GM12878 (cell line): ENCODE measurements around the gene IER3. TPM values are rescaled to one million over a fixed set of nuclear protein-coding genes. Genes with fewer than 3 reads are reported as not detected.
A peak's percentile ranks its signal among the peaks of the same experiment; 100 is the strongest.

Experiments used
- BCL11A ChIP-seq: IDR thresholded peaks from 2 replicates; pipeline ENCODE4 v1.6.1; 2011; ENCODE audit warnings: low read depth, low read length
- CEBPB ChIP-seq, 2 experiments: fragments of 150-350 bp in 1 of 2; IDR thresholded peaks; 2 replicates each; pipeline ENCODE4 v1.6.1; 2012 to 2014; ENCODE audit warnings: low read depth in 2 of 2, low read length in 2 of 2, borderline replicate concordance in 1 of 2, inconsistent platforms in 1 of 2
- CREM ChIP-seq: IDR thresholded peaks from 2 replicates; pipeline ENCODE4 v1.6.1; 2014; ENCODE audit warnings: antibody characterized with exemption, low read depth
- GABPA ChIP-seq: IDR thresholded peaks from 2 replicates; pipeline ENCODE4 v1.6.1; 2014; ENCODE audit warnings: antibody characterized with exemption, low read depth, mild to moderate bottlenecking, inconsistent platforms
- GATAD2B ChIP-seq: fragments of 450-650 bp; conservative IDR thresholded peaks from 2 replicates; pipeline ENCODE4 v1.6.1; 2017; ENCODE audit warnings: low read depth, mild to moderate bottlenecking, moderate library complexity
- IRF5 ChIP-seq: fragments of 450-650 bp; IDR thresholded peaks from 2 replicates; pipeline ENCODE4 v1.6.1; 2017; ENCODE audit warnings: borderline replicate concordance
- JUNB ChIP-seq: IDR thresholded peaks from 2 replicates; pipeline ENCODE4 v1.6.1; 2016; ENCODE audit warnings: antibody characterized with exemption, mild to moderate bottlenecking
- JUND ChIP-seq: IDR thresholded peaks from 2 replicates; pipeline ENCODE4 v1.6.1; 2012; ENCODE audit warnings: low read depth, mild to moderate bottlenecking, low read length, improper control_type of control experiment, moderate library complexity
- KAT2A ChIP-seq: conservative IDR thresholded peaks from 2 replicates; pipeline ENCODE4 v1.6.1; 2011; ENCODE audit warnings: low read depth, low read length; ENCODE audit not compliant: control insufficient read depth
- KLF5 ChIP-seq: fragments of 450-650 bp; IDR thresholded peaks from 2 replicates; pipeline ENCODE4 v1.6.1; 2014; ENCODE audit warnings: mild to moderate bottlenecking; ENCODE audit not compliant: partially characterized antibody
- MYC ChIP-seq: IDR thresholded peaks from 2 replicates; pipeline ENCODE4 v1.6.1; 2011; ENCODE audit warnings: mild to moderate bottlenecking, low read length, moderate library complexity, inconsistent platforms; ENCODE audit not compliant: insufficient read depth, insufficient replicate concordance, insufficient read length, severe bottlenecking
- NBN ChIP-seq: fragments of 450-650 bp; IDR thresholded peaks from 2 replicates; pipeline ENCODE4 v1.6.1; 2016
- POLR2AphosphoS2 ChIP-seq: IDR thresholded peaks from 2 replicates; pipeline ENCODE4 v1.6.1; 2011; ENCODE audit warnings: low read depth, mild to moderate bottlenecking, low read length, improper control_type of control experiment, moderate library complexity
- SP1 ChIP-seq: IDR thresholded peaks from one replicate; pipeline ENCODE4 v1.6.1; 2011; ENCODE audit warnings: low read depth, low read length
- SPI1 ChIP-seq: IDR thresholded peaks from 2 replicates; pipeline ENCODE4 v1.6.1; 2011; ENCODE audit warnings: low read depth, mild to moderate bottlenecking, low read length, moderate library complexity, borderline replicate concordance; ENCODE audit not compliant: insufficient read depth
- SREBF1 ChIP-seq: IDR thresholded peaks from 2 replicates; pipeline ENCODE4 v1.6.1; 2012; ENCODE audit warnings: mild to moderate bottlenecking, low read length
- SREBF2 ChIP-seq: IDR thresholded peaks from 2 replicates; pipeline ENCODE4 v1.6.1; 2012; ENCODE audit warnings: mild to moderate bottlenecking, low read length
- TCF3 ChIP-seq: IDR thresholded peaks from 2 replicates; pipeline ENCODE4 v1.6.1; 2012; ENCODE audit warnings: low read depth, mild to moderate bottlenecking, low read length, borderline replicate concordance; ENCODE audit not compliant: insufficient read depth
- YBX1 ChIP-seq: fragments of 450-650 bp; IDR thresholded peaks from 2 replicates; pipeline ENCODE4 v1.6.1; 2016; ENCODE audit warnings: antibody characterized with exemption
- ZBTB11 ChIP-seq: fragments of 450-650 bp; formaldehyde crosslinking; IDR thresholded peaks from 2 replicates; pipeline ENCODE4 v1.5.0; 2022; ENCODE audit warnings: mild to moderate bottlenecking, missing genetic modification characterization
- ZNF217 ChIP-seq: fragments of 450-650 bp; IDR thresholded peaks from 2 replicates; pipeline ENCODE4 v1.6.1; 2017; ENCODE audit warnings: antibody characterized with exemption, mild to moderate bottlenecking
- ZNF687 ChIP-seq: fragments of 450-650 bp; IDR thresholded peaks from 2 replicates; pipeline ENCODE4 v1.6.1; 2017; ENCODE audit warnings: mild to moderate bottlenecking, moderate library complexity
- polyA plus RNA-seq, 11 experiments: library from polyadenylated mRNA; depleted of rRNA in 4 of 11; unstranded in 6 of 11; stranded (reverse) in 5 of 11; fragments of >200 nt; fragmentation: Nextera tagmentation in 4 of 11; fragmentation: Illumina TruSeq in 1 of 11; extraction: Ambion mirVana in 4 of 11; extraction: Trizol in 1 of 11; gene quantifications; 1 replicate in 1 of 11; 2 replicates in 10 of 11; pipeline versions ENCODE4 v1.2.1 to v1.2.3, GENCODE V29; 2011 to 2016; ENCODE audit warnings: inconsistent platforms in 2 of 11, missing spikeins in 2 of 11, low read depth in 1 of 11
- total RNA-seq, 4 experiments: library from RNA; depleted of rRNA in 3 of 4; stranded (reverse); fragments of >200 nt in 3 of 4; fragmentation: Illumina TruSeq in 1 of 4; extraction: Trizol in 1 of 4; gene quantifications; 2 replicates each; pipeline versions ENCODE4 v1.2.1 to v1.2.3, GENCODE V29; 2013 to 2021

Gene IER3
- total and polyA plus RNA-seq, 10 of the 15 experiments (the other 5 are each of a cell fraction or from before 2014, with no cell fraction given), result 1.9 to 100 (median 32.3) TPM

GRCh38 chr6:30717129-30717844, 27.1 kb downstream of the IER3 start, which contains the start of gene MDC1 (continued):
- TF ChIP-seq ZNF687 (no peak), KAT2A (no peak), JUND (peak; percentile 53; the same call in 1 of the 2 replicates), ZBTB11 (CRISPR knock-in tag) (no peak), CEBPB (IDR thresholded peaks at IDR 0.05; ENCODE audit: borderline replicate concordance in 1 of 2, low read depth in 2 of 2, low read length in 2 of 2) (no peak), BCL11A (no peak), SP1 (peak; percentile 94), MYC (peak; percentile 47), YBX1 (no peak), JUNB (peak; percentile 48), SREBF2 (no peak), SREBF1 (no peak), KLF5 (peak; percentile 73), TCF3 (peak; percentile 99), NBN (peak; percentile 97), ZNF217 (no peak), POLR2AphosphoS2 (peak; percentile 71), CREM (peak; percentile 95), SPI1 (peak; percentile 37; the same call in 1 of the 2 replicates), GATAD2B (peak; percentile 57; the same call in 1 of the 2 replicates), IRF5 (no peak), GABPA (no peak)
